IMR-90 (cell line): ENCODE data around the gene HMCN1. TPM values are rescaled to one million over a fixed set of nuclear protein-coding genes. Genes with fewer than 3 reads are reported as not detected.

Experiments used
- ATAC-seq: fragments of 200-7000 bp; cut with Tn5 transposase; 2 replicates; pipeline ENCODE4 v1.9.1; 2020; ENCODE audit warnings: low read depth, mild to moderate bottlenecking, moderate library complexity
- BruUV-seq: library from RNA; stranded (reverse); fragments of 400-500 nt; replicated peaks from 2 replicates; lab custom pipeline; 2021; lab: Mats Ljungman, UMichigan
- CTCF ChIA-PET: fragments of 300-600 bp; formaldehyde crosslinking; extraction: SDS; loops from one replicate; lab custom pipeline; 2021; ENCODE audit warnings: antibody characterized with exemption; lab: Yijun Ruan, JAX
- POLR2A ChIA-PET: fragments of 300-600 bp; sonication (Branson Sonifier 250); formaldehyde crosslinking; loops from one replicate; lab custom pipeline; 2022; ENCODE audit warnings: antibody characterized with exemption; ENCODE audit not compliant: unreplicated experiment; lab: Charles Lee
- DNase-seq: peaks from one replicate; pipeline ENCODE4 v3.0.0; 2013
- H2AFZ ChIP-seq: replicated peaks from 2 replicates; pipeline ENCODE3; 2013; ENCODE audit warnings: low read length, mild to moderate bottlenecking; ENCODE audit not compliant: poor library complexity
- H2AK5ac ChIP-seq: 2 replicates; pipeline ENCODE4 v1.6.1; 2013; ENCODE audit warnings: low read depth, low read length, inconsistent platforms
- H2AK9ac ChIP-seq: replicated peaks from 2 replicates; pipeline ENCODE3; 2013; ENCODE audit warnings: mild to moderate bottlenecking, low read depth, low read length, moderate library complexity; ENCODE audit not compliant: poor library complexity
- H2BK120ac ChIP-seq: 2 replicates; pipeline ENCODE4 v1.6.1; 2013; ENCODE audit warnings: low read depth, low read length, inconsistent platforms
- H2BK15ac ChIP-seq: 3 replicates; pipeline ENCODE4 v1.6.1; 2013; ENCODE audit warnings: low read depth, low read length, inconsistent platforms
- H2BK20ac ChIP-seq: 2 replicates; pipeline ENCODE4 v1.6.1; 2013; ENCODE audit warnings: low read depth, mild to moderate bottlenecking, inconsistent platforms, low read length, moderate library complexity
- H2BK5ac ChIP-seq: 2 replicates; pipeline ENCODE4 v1.6.1; 2013; ENCODE audit warnings: mild to moderate bottlenecking, low read depth, low read length, inconsistent platforms; ENCODE audit not compliant: poor library complexity, severe bottlenecking
- H3K14ac ChIP-seq: replicated peaks from 2 replicates; pipeline ENCODE4 v1.6.1; 2013; ENCODE audit warnings: low read depth, low read length, inconsistent platforms
- H3K18ac ChIP-seq: 2 replicates; pipeline ENCODE4 v1.6.1; 2013; ENCODE audit warnings: low read depth, low read length, control low read depth
- H3K23ac ChIP-seq: 2 replicates; pipeline ENCODE4 v1.6.1; 2013; ENCODE audit warnings: low read depth, low read length, inconsistent platforms
- H3K27ac ChIP-seq: 2 replicates; pipeline ENCODE4 v1.5.1; 2013; ENCODE audit warnings: mild to moderate bottlenecking, control low read depth, low read length; ENCODE audit not compliant: insufficient read depth
- H3K27me3 ChIP-seq: 2 replicates; pipeline ENCODE4 v1.6.1; 2013; ENCODE audit warnings: low read length; ENCODE audit not compliant: control insufficient read depth, insufficient read depth
- H3K36me3 ChIP-seq: 2 replicates; pipeline ENCODE4 v1.6.1; 2013; ENCODE audit warnings: low read length, mixed read lengths; ENCODE audit not compliant: control insufficient read depth, insufficient read depth
- H3K4ac ChIP-seq: 2 replicates; pipeline ENCODE4 v1.6.1; 2013; ENCODE audit warnings: low read depth, low read length, inconsistent platforms
- H3K4me1 ChIP-seq: 2 replicates; pipeline ENCODE4 v1.6.1; 2013; ENCODE audit warnings: low read length, mixed read lengths; ENCODE audit not compliant: control insufficient read depth, insufficient read depth
- H3K4me2 ChIP-seq: 2 replicates; pipeline ENCODE4 v1.6.1; 2013; ENCODE audit warnings: low read depth, mild to moderate bottlenecking, control low read depth, low read length, moderate library complexity
- H3K4me3 ChIP-seq: 2 replicates; pipeline ENCODE4 v1.5.1; 2013; ENCODE audit warnings: low read depth, mild to moderate bottlenecking, control low read depth, low read length, moderate library complexity; ENCODE audit not compliant: insufficient read depth
- H3K56ac ChIP-seq: 2 replicates; pipeline ENCODE4 v1.6.1; 2013; ENCODE audit warnings: low read length, inconsistent platforms; ENCODE audit not compliant: insufficient read depth; ENCODE audit errors: extremely low read depth
- H3K79me1 ChIP-seq, 2 experiments: 2 replicates each; pipeline ENCODE4 v1.6.1; 2013; ENCODE audit warnings: low read length in 2 of 2, inconsistent platforms in 1 of 2, low read depth in 1 of 2
- H3K9ac ChIP-seq: 2 replicates; pipeline ENCODE4 v1.6.1; 2013; ENCODE audit warnings: low read depth, low read length, control low read depth
- H3K9me1 ChIP-seq: 2 replicates; pipeline ENCODE4 v1.6.1; 2013; ENCODE audit warnings: low read length, inconsistent platforms; ENCODE audit not compliant: insufficient read depth
- H3K9me3 ChIP-seq: 2 replicates; pipeline ENCODE4 v1.6.1; 2013; ENCODE audit warnings: low read length; ENCODE audit not compliant: control insufficient read depth, insufficient read depth
- H4K20me1 ChIP-seq: 2 replicates; pipeline ENCODE4 v1.6.1; 2013; ENCODE audit warnings: low read length, inconsistent platforms; ENCODE audit not compliant: insufficient read depth
- H4K5ac ChIP-seq: 2 replicates; pipeline ENCODE4 v1.6.1; 2013; ENCODE audit warnings: mild to moderate bottlenecking, low read depth, low read length, control low read depth
- H4K8ac ChIP-seq, 2 experiments: 2 replicates each; pipeline ENCODE4 v1.6.1; 2013; ENCODE audit warnings: low read depth in 2 of 2, low read length in 2 of 2, control low read depth in 1 of 2, inconsistent platforms in 1 of 2
- H4K91ac ChIP-seq: 2 replicates; pipeline ENCODE4 v1.6.1; 2013; ENCODE audit warnings: low read depth, low read length, inconsistent platforms; ENCODE audit not compliant: insufficient read depth
- BHLHE40 ChIP-seq: fragments of 150-350 bp; IDR thresholded peaks from 2 replicates; pipeline ENCODE4 v1.6.1; 2016; ENCODE audit warnings: mild to moderate bottlenecking, low read depth, low read length
- CEBPB ChIP-seq: IDR thresholded peaks from 2 replicates; pipeline ENCODE4 v1.6.1; 2012; ENCODE audit warnings: low read depth, low read length, improper control_type of control experiment
- CHD1 ChIP-seq: IDR thresholded peaks from 2 replicates; pipeline ENCODE4 v1.6.1; 2012; ENCODE audit warnings: low read depth, low read length, improper control_type of control experiment
- CTCF ChIP-seq: conservative IDR thresholded peaks from 2 replicates; pipeline ENCODE4 v1.5.1; 2012; ENCODE audit warnings: mild to moderate bottlenecking, low read depth, low read length, improper control_type of control experiment
- ELK1 ChIP-seq: fragments of 150-350 bp; IDR thresholded peaks from 2 replicates; pipeline ENCODE4 v1.6.1; 2016; ENCODE audit warnings: low read depth, mild to moderate bottlenecking, low read length, moderate library complexity, borderline replicate concordance
- FOS ChIP-seq: fragments of 150-350 bp; IDR thresholded peaks from 2 replicates; pipeline ENCODE4 v1.6.1; 2016; ENCODE audit warnings: low read depth, low read length
- MAFK ChIP-seq: IDR thresholded peaks from 2 replicates; pipeline ENCODE4 v1.6.1; 2012; ENCODE audit warnings: low read depth, low read length, improper control_type of control experiment
- MAZ ChIP-seq: IDR thresholded peaks from 2 replicates; pipeline ENCODE4 v1.6.1; 2012; ENCODE audit warnings: low read depth, mild to moderate bottlenecking, low read length, improper control_type of control experiment, moderate library complexity, borderline replicate concordance
- MXI1 ChIP-seq: IDR thresholded peaks from 2 replicates; pipeline ENCODE4 v1.6.1; 2012; ENCODE audit warnings: low read depth, mild to moderate bottlenecking, low read length, moderate library complexity, borderline replicate concordance
- NFE2L2 ChIP-seq: fragments of 150-350 bp; IDR thresholded peaks from 2 replicates; pipeline ENCODE4 v1.6.1; 2016; ENCODE audit warnings: low read depth, mild to moderate bottlenecking, low read length
- POLR2A ChIP-seq: IDR thresholded peaks from 2 replicates; pipeline ENCODE4 v1.6.1; 2012; ENCODE audit warnings: mild to moderate bottlenecking, low read depth, low read length
- RAD21 ChIP-seq: IDR thresholded peaks from 2 replicates; pipeline ENCODE4 v1.6.1; 2012; ENCODE audit warnings: low read length, improper control_type of control experiment
- RCOR1 ChIP-seq: IDR thresholded peaks from 2 replicates; pipeline ENCODE4 v1.6.1; 2012; ENCODE audit warnings: mild to moderate bottlenecking, low read length, improper control_type of control experiment; ENCODE audit not compliant: insufficient replicate concordance
- RFX5 ChIP-seq: IDR thresholded peaks from 2 replicates; pipeline ENCODE4 v1.8.0; 2012; ENCODE audit warnings: low read depth, mild to moderate bottlenecking, low read length, moderate library complexity
- SMC3 ChIP-seq: fragments of 150-350 bp; IDR thresholded peaks from 2 replicates; pipeline ENCODE4 v1.6.1; 2016; ENCODE audit warnings: low read depth, mild to moderate bottlenecking, antibody characterized with exemption, low read length, moderate library complexity
- USF2 ChIP-seq: fragments of 150-350 bp; IDR thresholded peaks from 2 replicates; pipeline ENCODE4 v1.6.1; 2017; ENCODE audit warnings: mild to moderate bottlenecking, antibody characterized with exemption, low read length, low read depth
- WGBS, 2 experiments: methylation state at CpG; one replicate each; pipeline versions ENCODE4 v1.1.5 to v1.1.7; 2013; ENCODE audit warnings: missing lambda C conversion rate in 2 of 2; ENCODE audit not compliant: insufficient read length in 1 of 2; ENCODE audit errors: extremely low coverage in 2 of 2; 5-methylcytosine and 5-hydroxymethylcytosine counted together
- dilution Hi-C: fragments of 300-500 bp; cut with HindIII; formaldehyde crosslinking; loops from one replicate; pipeline ENCODE4 v1.14.3; 2018; ENCODE audit warnings: low sequenced_read_pairs; ENCODE audit not compliant: unreplicated experiment
- in situ Hi-C: fragments of 300-500 bp; cut with MboI; formaldehyde crosslinking; loops from 3 replicates; pipeline ENCODE4 v1.14.3; 2019; ENCODE audit warnings: low sequenced_read_pairs, inconsistent platforms, mixed read lengths
- intact Hi-C: fragments of 100-400 bp; cut with micrococcal nuclease; formaldehyde crosslinking; loops from 2 replicates; pipeline ENCODE4 v1.10.0; 2022
- polyA plus RNA-seq, 3 experiments: library from polyadenylated mRNA; depleted of rRNA; stranded (reverse); fragments of >200 nt; gene quantifications; 2 replicates each; pipeline ENCODE4 v1.2.3, GENCODE V29; 2012; ENCODE audit warnings: low replicate concordance in 1 of 3
- total RNA-seq: library from RNA; depleted of rRNA; stranded (reverse); fragments of >200 nt; gene quantifications from 2 replicates; pipeline ENCODE4 v1.2.3, GENCODE V29; 2012

The HMCN1 gene
- total and polyA plus RNA-seq, 2 of the 4 experiments (the other 2 are of a cell fraction): 6.1 to 11.7 TPM

- in situ Hi-C loops: no loop called here
- no peaks in the 10 kb centered on the region for H3K9me3 ChIP-seq
- WGBS, 2 experiments: 100% methylated on average over 1 of the region's 1 CpG; no CpG with 5 or more reads in 1 of the 2 experiments
- H3K4me3 ChIP-seq: no peak overlapping the region
- H3K27me3 ChIP-seq: no peaks in the 10 kb centered on the region
- H3K9ac ChIP-seq: no peak overlapping the region
- H3K79me1 ChIP-seq: no peaks in the 10 kb centered on the region
- no peak overlapping the region for H3K56ac ChIP-seq
- no TSS peak for BruUV-seq
- dilution Hi-C loops: no loop called here
- H3K4ac ChIP-seq: no peak overlapping the region
- no peak overlapping the region for H3K18ac ChIP-seq
- no peak overlapping the region for H2AK5ac ChIP-seq
- H2AFZ ChIP-seq: no peak overlapping the region
- H3K27ac ChIP-seq: no peak overlapping the region
- intact Hi-C loops: no loop called here
- ATAC-seq (no peak), DNase-seq (no peak)
- no peak overlapping the region for H4K91ac ChIP-seq
- no peak overlapping the region for H2BK20ac ChIP-seq
- ChIA-PET POLR2A (no interaction called here), CTCF (no interaction called here)
- H2BK120ac ChIP-seq: no peak overlapping the region
- no peak overlapping the region for H3K23ac ChIP-seq
- H3K14ac ChIP-seq: no peak overlapping the region
- H3K9me1 ChIP-seq: no peaks in the 10 kb centered on the region
- no peak overlapping the region for H3K4me2 ChIP-seq
- H3K4me1 ChIP-seq: peaks cover 2% of the 10 kb centered on the region; the same call in 1 of the 2 replicates
- no peaks in the 10 kb centered on the region for H3K36me3 ChIP-seq
- no peak overlapping the region for H2BK5ac ChIP-seq
- TF ChIP-seq FOS (no peak), USF2 (no peak), CTCF (no peak), CHD1 (no peak), POLR2A (no peak), BHLHE40 (no peak), NFE2L2 (no peak), RCOR1 (no peak), CEBPB (no peak), MAZ (no peak), RAD21 (no peak), ELK1 (no peak), SMC3 (no peak), RFX5 (no peak), MXI1 (no peak), MAFK (no peak)
- H2BK15ac ChIP-seq: no peak overlapping the region
- no peaks in the 10 kb centered on the region for H4K20me1 ChIP-seq
- no peak overlapping the region for H4K5ac ChIP-seq
- H4K8ac ChIP-seq: no peak overlapping the region
- H2AK9ac ChIP-seq: no peak overlapping the region
Measured at GRCh38 chr1:185769136-185769535, 34.9 kb downstream of the HMCN1 start.
